Naive thymus-derived CD4-positive, alpha-beta T cell (primary cell): ENCODE measurements around the gene PRKAG2. TPM values are rescaled to one million over a fixed set of nuclear protein-coding genes. Genes with fewer than 3 reads are reported as not detected.
A peak's percentile ranks its signal among the peaks of the same experiment; 100 is the strongest.

Experiments used
- ATAC-seq: fragments of 150-1000 bp; cut with Tn5 transposase; 2 replicates; pipeline ENCODE4 v1.10.0; 2021; ENCODE audit warnings: mild to moderate bottlenecking, moderate library complexity
- CTCF ChIA-PET: fragments of 350-600 bp; sonication (Branson Sonifier 250); formaldehyde crosslinking; loops from one replicate; lab custom pipeline; 2021; ENCODE audit warnings: antibody characterized with exemption; lab: Charles Lee
- POLR2A ChIA-PET: fragments of 350-600 bp; sonication (Branson Sonifier 250); formaldehyde crosslinking; loops from one replicate; lab custom pipeline; 2021; ENCODE audit warnings: antibody characterized with exemption, inconsistent platforms; lab: Charles Lee
- DNase-seq, 9 donors: peaks; one replicate each; pipeline versions ENCODE4 v3.0.0 to v3.0.0-alpha.2; 2020 to 2022; ENCODE audit warnings: mixed read lengths in 1 of 9
- H3K27ac ChIP-seq: one replicate; pipeline ENCODE4 v1.7.0; 2013; ENCODE audit warnings: mild to moderate bottlenecking, low read depth, low read length, moderate library complexity
- H3K27me3 ChIP-seq, 2 donors: one replicate each; pipeline ENCODE4 v1.7.0; 2013; ENCODE audit warnings: low read length in 2 of 2, mild to moderate bottlenecking in 2 of 2, moderate library complexity in 2 of 2; ENCODE audit not compliant: control insufficient read depth in 2 of 2, insufficient read depth in 2 of 2
- H3K36me3 ChIP-seq, 3 experiments: 1 replicate in 2 of 3; 2 replicates in 1 of 3; pipeline ENCODE4 v1.7.0; 2013; ENCODE audit warnings: low read length in 3 of 3, mild to moderate bottlenecking in 3 of 3, moderate library complexity in 1 of 3; ENCODE audit not compliant: insufficient read depth in 3 of 3, control insufficient read depth in 2 of 3
- H3K4me1 ChIP-seq, 2 donors: one replicate each; pipeline ENCODE4 v1.7.0; 2013; ENCODE audit warnings: low read length in 2 of 2, mild to moderate bottlenecking in 2 of 2, moderate library complexity in 1 of 2; ENCODE audit not compliant: control insufficient read depth in 2 of 2, insufficient read depth in 2 of 2
- H3K4me3 ChIP-seq: 2 replicates; pipeline ENCODE4 v1.7.0; 2013; ENCODE audit warnings: mild to moderate bottlenecking, low read length
- H3K9me3 ChIP-seq, 3 experiments: 1 replicate in 2 of 3; 2 replicates in 1 of 3; pipeline ENCODE4 v1.7.0; 2013; ENCODE audit warnings: low read length in 3 of 3; ENCODE audit not compliant: control insufficient read depth in 2 of 3
- H3K27ac Mint-ChIP-seq, 9 donors: one replicate each; pipeline ENCODE4 v1.8.0; 2020 to 2022; ENCODE audit warnings: mixed read lengths in 9 of 9, mild to moderate bottlenecking in 8 of 9, moderate library complexity in 5 of 9, inconsistent platforms in 2 of 9
- H3K27me3 Mint-ChIP-seq, 5 donors: one replicate each; pipeline ENCODE4 v1.8.0; 2021 to 2022; ENCODE audit warnings: mixed read lengths in 5 of 5, mild to moderate bottlenecking in 1 of 5
- H3K36me3 Mint-ChIP-seq, 5 donors: one replicate each; pipeline ENCODE4 v1.8.0; 2020 to 2022; ENCODE audit warnings: mixed read lengths in 5 of 5, mild to moderate bottlenecking in 3 of 5, inconsistent platforms in 1 of 5
- H3K4me1 Mint-ChIP-seq, 7 donors: one replicate each; pipeline ENCODE4 v1.8.0; 2020 to 2022; ENCODE audit warnings: mixed read lengths in 7 of 7, mild to moderate bottlenecking in 3 of 7, inconsistent platforms in 1 of 7
- H3K4me3 Mint-ChIP-seq, 10 donors: one replicate each; pipeline ENCODE4 v1.8.0; 2020 to 2022; ENCODE audit warnings: mild to moderate bottlenecking in 10 of 10, mixed read lengths in 10 of 10, moderate library complexity in 6 of 10, inconsistent platforms in 2 of 10
- H3K9me3 Mint-ChIP-seq, 11 donors: one replicate each; pipeline ENCODE4 v1.8.0; 2020 to 2022; ENCODE audit warnings: mixed read lengths in 11 of 11, mild to moderate bottlenecking in 4 of 11, inconsistent platforms in 1 of 11, moderate library complexity in 1 of 11
- intact Hi-C, 2 donors: fragments of 100-400 bp; cut with micrococcal nuclease; formaldehyde crosslinking; loops; one replicate each; pipeline ENCODE4 v1.15.1; 2023
- polyA plus RNA-seq, 2 donors: library from polyadenylated mRNA; unstranded; fragments of 300-500 nt; fragmentation: Illumina TruSeq; gene quantifications; one replicate each; pipeline ENCODE4 v1.2.3, GENCODE V29; 2021
- total RNA-seq, 6 experiments: library from RNA in 5 of 6; stranded (reverse) in 5 of 6; gene quantifications; 1 replicate in 5 of 6; 2 replicates in 1 of 6; pipeline ENCODE4 v1.2.3 and lab custom pipeline; 2021 to 2026

PRKAG2 gene
- total and polyA plus RNA-seq, 7 experiments from 2014 or later, result 15.0 to 74.4 (median 55.7) TPM

GRCh38 chr7:151507806-151508205 lies 369.1 kb downstream of the PRKAG2 start:
- ATAC-seq (no peak), DNase-seq (no peak)
- H3K27ac Mint-ChIP-seq, result no peak overlapping the region
- peaks cover 0 to 5% of the 10 kb centered on the region in 2 donors for H3K4me1 ChIP-seq
- H3K27me3 Mint-ChIP-seq, result no peaks in the 10 kb centered on the region
- intact Hi-C loops, result loop anchor here in 1 of 2 donors (1.0 kb wide), 1 partner anchor 10 kb away; no protein-coding TSS in a partner anchor
- H3K4me3 Mint-ChIP-seq, result no peak overlapping the region
- H3K36me3 Mint-ChIP-seq, result peaks cover 0 to 3% (median 2%) of the 10 kb centered on the region in 5 donors
- POLR2A ChIA-PET, result no interaction called here
- CTCF ChIA-PET, result no interaction called here
- H3K4me3 ChIP-seq, result no peak overlapping the region
- H3K36me3 ChIP-seq, result no peaks in the 10 kb centered on the region
- no peaks in the 10 kb centered on the region for H3K27me3 ChIP-seq
- no peaks in the 10 kb centered on the region for H3K9me3 Mint-ChIP-seq
- peaks cover 40 to 83% (median 78%) of the 10 kb centered on the region in 7 donors for H3K4me1 Mint-ChIP-seq
- no peak overlapping the region for H3K27ac ChIP-seq
- H3K9me3 ChIP-seq, result no peaks in the 10 kb centered on the region

GRCh38 chr7:151506901-151507382 lies 370.0 kb downstream of the PRKAG2 start:
- DNase-seq, result no peak
- Mint-ChIP-seq H3K9me3 (no peaks in the 10 kb centered on the region), H3K27me3 (no peaks in the 10 kb centered on the region), H3K27ac (peak overlapping the region in 1 of 9 donors; percentile 38), H3K36me3 (peaks cover 0 to 3% (median 2%) of the 10 kb centered on the region in 5 donors), H3K4me3 (peak overlapping the region in 2 of 10 donors; percentile 33 to 45), H3K4me1 (peaks cover 32 to 79% (median 75%) of the 10 kb centered on the region in 7 donors)
- ATAC-seq, result peak; percentile 25
- Histone ChIP-seq H3K4me3 (no peak overlapping the region), H3K4me1 (peaks cover 0 to 9% of the 10 kb centered on the region in 2 donors), H3K27me3 (no peaks in the 10 kb centered on the region), H3K9me3 (no peaks in the 10 kb centered on the region), H3K36me3 (no peaks in the 10 kb centered on the region), H3K27ac (no peak overlapping the region)
- ChIA-PET CTCF (no interaction called here), POLR2A (no interaction called here)
- intact Hi-C loops, result no loop called here

Other genes with a start within 250 kb of the PRKAG2 start
- not detected for gene GALNTL5, start 79.3 kb upstream of the PRKAG2 start, total RNA-seq
- not detected for gene GALNTL5, start 79.3 kb upstream of the PRKAG2 start, polyA plus RNA-seq
- 10 to 100 TPM; 16.0 to 29.5 (median 17.9) TPM for gene GALNT11, start 148.6 kb upstream of the PRKAG2 start, total RNA-seq
- gene GALNT11, start 148.6 kb upstream of the PRKAG2 start, polyA plus RNA-seq, result 10 to 100 TPM; 28.6 to 41.3 TPM